Chondrocyte (in vitro differentiated cells): ENCODE measurements around the gene AGBL5. TPM values are rescaled to one million over a fixed set of nuclear protein-coding genes. Genes with fewer than 3 reads are reported as not detected.
A peak's percentile ranks its signal among the peaks of the same experiment; 100 is the strongest.
"Not testable (repeated sequence)": the region's sequence is repeated elsewhere in the genome, so short reads cannot be mapped to it uniquely, and the experiment has no call there.

Experiments
- DNase-seq: peaks from one replicate; pipeline ENCODE4 v3.0.0; 2021; ENCODE audit warnings: mixed read lengths, low spot score
- H3K27ac Mint-ChIP-seq: one replicate; pipeline ENCODE4 v1.8.0; 2021; ENCODE audit warnings: mild to moderate bottlenecking, moderate library complexity, mixed read lengths; ENCODE audit not compliant: unreplicated experiment
- H3K27me3 Mint-ChIP-seq: 2 replicates; pipeline ENCODE4 v1.8.0; 2021; ENCODE audit warnings: low read depth, mixed read lengths
- H3K36me3 Mint-ChIP-seq: 2 replicates; pipeline ENCODE4 v1.8.0; 2021; ENCODE audit warnings: low read depth, mixed read lengths
- H3K4me1 Mint-ChIP-seq: 2 replicates; pipeline ENCODE4 v1.8.0; 2021; ENCODE audit warnings: low read depth, mild to moderate bottlenecking, mixed read lengths
- H3K4me3 Mint-ChIP-seq: one replicate; pipeline ENCODE4 v1.8.0; 2021; ENCODE audit warnings: mild to moderate bottlenecking, moderate library complexity, mixed read lengths; ENCODE audit not compliant: unreplicated experiment
- H3K9me3 Mint-ChIP-seq: 2 replicates; pipeline ENCODE4 v1.8.0; 2021; ENCODE audit warnings: low read depth, mixed read lengths
- total RNA-seq: library from RNA; stranded (reverse); gene quantifications from 3 replicates; pipeline ENCODE4 v1.2.1, GENCODE V29; 2021
- TF ChIP-seq, protein P1 (sequence below): fragments of 200-600 bp; sonication (generic); IDR thresholded peaks from 2 replicates; pipeline ENCODE4 v1.5.0; 2021; ENCODE audit warnings: antibody characterized with exemption, mild to moderate bottlenecking, moderate library complexity

Gene AGBL5
- total RNA-seq, 1 donor from 2014 or later: 16.3 TPM

DNA sequence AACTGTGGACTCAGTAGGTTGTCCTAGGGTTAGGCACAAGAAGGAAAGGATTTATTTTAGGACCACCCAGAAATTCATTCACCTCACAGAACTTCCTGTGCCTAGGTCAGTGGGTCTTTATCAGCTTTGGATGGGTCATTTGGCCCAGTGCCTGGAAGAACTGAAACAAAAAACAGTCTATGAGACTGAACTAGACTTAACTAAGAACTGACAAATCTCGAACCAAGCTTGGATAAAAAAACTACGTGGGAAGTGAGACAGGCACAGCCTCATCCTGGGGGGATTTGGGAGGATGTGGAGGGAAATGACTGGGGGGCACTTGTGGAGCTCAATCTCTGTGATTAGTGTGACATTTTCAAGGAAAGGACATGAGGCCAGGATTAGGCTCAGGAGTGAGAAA, 22.3 kb downstream of the AGBL5 start:
- no peak overlapping the region for H3K27ac Mint-ChIP-seq
- no peaks in the 10 kb centered on the region for H3K9me3 Mint-ChIP-seq
- H3K36me3 Mint-ChIP-seq: peaks cover 11% of the 10 kb centered on the region
- H3K27me3 Mint-ChIP-seq: no peaks in the 10 kb centered on the region
- TF ChIP-seq, protein P1, sequence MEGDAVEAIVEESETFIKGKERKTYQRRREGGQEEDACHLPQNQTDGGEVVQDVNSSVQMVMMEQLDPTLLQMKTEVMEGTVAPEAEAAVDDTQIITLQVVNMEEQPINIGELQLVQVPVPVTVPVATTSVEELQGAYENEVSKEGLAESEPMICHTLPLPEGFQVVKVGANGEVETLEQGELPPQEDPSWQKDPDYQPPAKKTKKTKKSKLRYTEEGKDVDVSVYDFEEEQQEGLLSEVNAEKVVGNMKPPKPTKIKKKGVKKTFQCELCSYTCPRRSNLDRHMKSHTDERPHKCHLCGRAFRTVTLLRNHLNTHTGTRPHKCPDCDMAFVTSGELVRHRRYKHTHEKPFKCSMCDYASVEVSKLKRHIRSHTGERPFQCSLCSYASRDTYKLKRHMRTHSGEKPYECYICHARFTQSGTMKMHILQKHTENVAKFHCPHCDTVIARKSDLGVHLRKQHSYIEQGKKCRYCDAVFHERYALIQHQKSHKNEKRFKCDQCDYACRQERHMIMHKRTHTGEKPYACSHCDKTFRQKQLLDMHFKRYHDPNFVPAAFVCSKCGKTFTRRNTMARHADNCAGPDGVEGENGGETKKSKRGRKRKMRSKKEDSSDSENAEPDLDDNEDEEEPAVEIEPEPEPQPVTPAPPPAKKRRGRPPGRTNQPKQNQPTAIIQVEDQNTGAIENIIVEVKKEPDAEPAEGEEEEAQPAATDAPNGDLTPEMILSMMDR: no peak
- no peak for DNase-seq
- H3K4me3 Mint-ChIP-seq: no peak overlapping the region
- peaks cover 79% of the 10 kb centered on the region for H3K4me1 Mint-ChIP-seq

DNA sequence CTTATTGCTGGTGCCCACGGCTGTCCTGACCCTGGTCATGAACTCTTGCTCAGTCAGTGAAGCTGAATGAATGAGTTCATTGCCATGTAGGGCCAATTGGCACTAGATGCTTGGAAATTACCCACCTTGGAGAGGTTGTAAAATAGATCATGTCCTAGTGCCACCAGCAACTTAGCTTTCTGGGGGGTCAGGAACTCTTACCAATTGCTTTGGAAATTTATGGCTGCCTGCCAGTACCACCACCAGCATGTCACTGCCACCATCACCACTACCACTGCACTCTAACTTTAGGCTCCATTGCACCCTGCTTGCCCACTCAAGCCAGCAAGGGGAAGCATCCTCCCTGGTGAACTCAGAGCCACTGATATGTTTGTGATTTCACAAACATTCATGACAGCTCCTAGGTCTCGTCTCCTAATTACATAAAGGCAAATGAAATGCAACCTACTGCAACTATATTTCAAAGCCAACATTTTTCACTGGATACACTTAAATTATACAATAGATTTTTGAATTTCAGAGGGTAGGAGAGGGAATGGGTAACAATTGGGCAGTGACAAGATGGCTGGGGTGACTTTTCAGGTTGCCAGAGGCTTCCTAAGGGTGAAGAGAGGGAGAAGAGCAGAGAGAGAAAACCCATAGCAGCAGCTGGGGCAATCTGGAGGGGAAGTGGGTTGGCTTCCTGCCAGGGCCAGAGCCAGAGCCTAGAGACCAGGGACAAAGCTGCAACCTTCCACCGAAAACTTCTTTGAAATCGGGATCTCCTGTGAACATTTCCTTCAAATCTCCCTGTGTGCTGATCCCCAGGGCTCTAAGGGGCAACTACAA, 23.5 kb downstream of the AGBL5 start:
- Mint-ChIP-seq H3K9me3 (no peaks in the 10 kb centered on the region), H3K4me1 (peaks cover 75% of the 10 kb centered on the region), H3K4me3 (no peak overlapping the region), H3K27ac (peak overlapping the region; percentile 51), H3K27me3 (no peaks in the 10 kb centered on the region), H3K36me3 (peaks cover 4% of the 10 kb centered on the region)
- TF ChIP-seq, protein P1: no peak
- no peak for DNase-seq

DNA sequence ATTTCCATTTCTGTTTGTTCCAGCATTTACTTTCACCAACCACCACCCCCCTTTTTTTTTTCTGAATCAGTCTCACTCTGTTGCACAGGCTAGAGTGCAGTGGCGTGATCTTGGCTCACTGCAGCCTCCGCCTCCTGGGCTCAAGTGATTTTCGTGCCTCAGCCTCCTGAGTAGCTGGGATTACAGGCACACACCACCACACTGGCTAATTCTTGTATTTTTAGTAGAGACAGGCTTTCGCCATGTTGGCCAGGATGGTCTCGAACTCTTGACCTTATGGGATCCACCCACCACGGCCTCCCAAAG, 24.1 kb downstream of the AGBL5 start:
- H3K27me3 Mint-ChIP-seq, H3K27ac Mint-ChIP-seq, H3K9me3 Mint-ChIP-seq, DNase-seq, H3K36me3 Mint-ChIP-seq, H3K4me3 Mint-ChIP-seq: not testable (repeated sequence)
- H3K4me1 Mint-ChIP-seq: peaks cover 75% of the 10 kb centered on the region

DNA sequence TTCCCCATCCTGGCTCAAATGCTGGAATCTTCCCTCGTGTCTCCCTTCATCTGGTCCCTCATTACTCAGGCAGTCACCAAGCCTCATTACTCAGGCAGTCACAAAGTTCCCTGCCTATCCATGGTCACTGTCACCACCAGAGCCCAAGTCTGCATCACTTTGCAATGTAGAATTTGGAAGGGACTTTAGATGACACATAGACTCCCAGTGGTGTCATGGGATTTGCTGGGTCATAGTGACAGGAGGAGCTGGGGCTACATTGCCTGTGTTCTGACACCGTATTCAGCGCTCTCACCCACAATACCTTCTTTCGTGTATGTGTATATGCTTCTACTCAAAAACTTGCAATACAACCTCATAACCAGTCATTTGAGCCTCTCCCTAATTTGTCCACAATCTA, 24.9 kb downstream of the AGBL5 start:
- Mint-ChIP-seq H3K27ac (no peak overlapping the region), H3K4me1 (peaks cover 76% of the 10 kb centered on the region), H3K27me3 (no peaks in the 10 kb centered on the region), H3K9me3 (no peaks in the 10 kb centered on the region), H3K36me3 (peaks cover 5% of the 10 kb centered on the region), H3K4me3 (no peak overlapping the region)
- TF ChIP-seq, protein P1: no peak
- no peak for DNase-seq

DNA sequence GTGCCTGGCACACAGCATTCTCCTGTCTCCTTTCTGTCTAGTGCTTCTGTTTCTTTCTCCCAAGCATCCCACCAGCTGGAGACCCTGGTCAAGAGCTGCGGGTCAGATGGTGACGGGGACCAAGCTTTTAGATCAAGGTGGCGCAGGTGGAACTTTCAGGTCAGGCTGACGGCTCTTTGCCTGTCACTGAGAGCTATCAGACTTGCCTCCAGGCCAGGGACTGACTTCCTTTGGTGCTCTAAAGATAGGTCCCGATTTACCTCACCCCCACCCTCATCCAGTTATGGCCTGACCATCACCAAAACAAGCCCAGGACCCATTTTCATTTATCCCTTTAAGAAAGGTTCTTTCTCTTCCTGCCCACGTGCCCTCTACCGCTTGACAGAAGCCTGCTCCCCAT, 25.8 kb downstream of the AGBL5 start:
- TF ChIP-seq, protein P1: no peak
- H3K27ac Mint-ChIP-seq: peak overlapping the region; percentile 33
- peaks cover 77% of the 10 kb centered on the region for H3K4me1 Mint-ChIP-seq

More for the DNA sequence above, 25.8 kb downstream of the AGBL5 start:
- no peaks in the 10 kb centered on the region for H3K9me3 Mint-ChIP-seq
- H3K27me3 Mint-ChIP-seq: no peaks in the 10 kb centered on the region
- no peak for DNase-seq
- no peak overlapping the region for H3K4me3 Mint-ChIP-seq
- peaks cover 7% of the 10 kb centered on the region for H3K36me3 Mint-ChIP-seq
